ENCODE measurements around the gene ECEL1. TPM values are rescaled to one million over a fixed set of nuclear protein-coding genes. Genes with fewer than 3 reads are reported as not detected.
"Not testable (repeated sequence)": the region's sequence is repeated elsewhere in the genome, so short reads cannot be mapped to it uniquely, and the experiment has no call there.

The ECEL1 gene, protein sequence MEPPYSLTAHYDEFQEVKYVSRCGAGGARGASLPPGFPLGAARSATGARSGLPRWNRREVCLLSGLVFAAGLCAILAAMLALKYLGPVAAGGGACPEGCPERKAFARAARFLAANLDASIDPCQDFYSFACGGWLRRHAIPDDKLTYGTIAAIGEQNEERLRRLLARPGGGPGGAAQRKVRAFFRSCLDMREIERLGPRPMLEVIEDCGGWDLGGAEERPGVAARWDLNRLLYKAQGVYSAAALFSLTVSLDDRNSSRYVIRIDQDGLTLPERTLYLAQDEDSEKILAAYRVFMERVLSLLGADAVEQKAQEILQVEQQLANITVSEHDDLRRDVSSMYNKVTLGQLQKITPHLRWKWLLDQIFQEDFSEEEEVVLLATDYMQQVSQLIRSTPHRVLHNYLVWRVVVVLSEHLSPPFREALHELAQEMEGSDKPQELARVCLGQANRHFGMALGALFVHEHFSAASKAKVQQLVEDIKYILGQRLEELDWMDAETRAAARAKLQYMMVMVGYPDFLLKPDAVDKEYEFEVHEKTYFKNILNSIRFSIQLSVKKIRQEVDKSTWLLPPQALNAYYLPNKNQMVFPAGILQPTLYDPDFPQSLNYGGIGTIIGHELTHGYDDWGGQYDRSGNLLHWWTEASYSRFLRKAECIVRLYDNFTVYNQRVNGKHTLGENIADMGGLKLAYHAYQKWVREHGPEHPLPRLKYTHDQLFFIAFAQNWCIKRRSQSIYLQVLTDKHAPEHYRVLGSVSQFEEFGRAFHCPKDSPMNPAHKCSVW
- total RNA-seq: not detected

DNA sequence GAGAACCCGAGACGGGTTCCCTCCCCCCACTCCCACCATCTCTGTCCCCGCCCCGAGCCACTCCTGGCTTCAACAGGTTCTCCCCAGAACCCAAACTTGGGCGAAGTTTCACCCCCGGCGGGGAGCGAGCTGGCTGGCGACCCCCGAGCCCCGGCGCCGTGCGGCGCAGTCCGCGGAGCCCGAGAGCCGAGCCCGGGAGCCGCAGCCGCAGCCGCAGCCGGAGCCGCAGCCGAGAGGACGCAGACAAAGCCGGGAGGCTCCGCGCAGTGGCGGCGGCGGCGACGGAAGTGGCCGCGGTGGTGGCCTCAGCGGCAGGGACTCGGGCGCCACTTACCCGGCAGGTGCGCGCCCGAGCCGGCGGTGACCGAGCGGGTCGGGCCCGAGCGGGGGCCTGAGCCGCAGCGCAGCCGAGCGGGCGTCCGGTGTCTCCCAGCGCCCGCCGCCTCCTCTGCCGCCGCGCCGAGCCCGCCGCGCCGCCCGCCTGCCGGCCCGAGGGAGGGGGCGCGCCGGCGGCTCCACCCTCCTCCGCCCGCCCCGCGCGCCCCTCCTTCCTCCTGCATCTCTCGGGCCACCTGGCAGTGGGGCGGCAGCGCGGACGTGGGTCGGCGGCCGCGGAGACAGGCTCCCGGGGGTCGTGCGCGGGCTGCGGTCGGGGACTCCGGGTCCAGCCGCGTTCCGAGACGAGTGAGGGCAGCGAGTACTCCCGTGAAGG is at the start of gene ECEL1:
ECEL1 (minus strand) TSS at position 450 of the 712 bp plus-strand sequence. CDS start 1,181 bp downstream, outside the sequence.
- ChIA-PET POLR2A (no interaction called here), CTCF (no interaction called here)
- H3K36me3 Mint-ChIP-seq (ENCODE audit: low read depth): no peaks in the 10 kb centered on the region
- no peak within 1 kb of the TSS for H3K27ac Mint-ChIP-seq
- H3K9me3 Mint-ChIP-seq: no peaks in the 10 kb centered on the region
- H3K27me3 Mint-ChIP-seq: peaks cover 45% of the 10 kb centered on the region
- no peak for DNase-seq
- no peak within 1 kb of the TSS for H3K4me3 Mint-ChIP-seq
- peaks cover 8% of the 10 kb centered on the region for H3K4me1 Mint-ChIP-seq

DNA sequence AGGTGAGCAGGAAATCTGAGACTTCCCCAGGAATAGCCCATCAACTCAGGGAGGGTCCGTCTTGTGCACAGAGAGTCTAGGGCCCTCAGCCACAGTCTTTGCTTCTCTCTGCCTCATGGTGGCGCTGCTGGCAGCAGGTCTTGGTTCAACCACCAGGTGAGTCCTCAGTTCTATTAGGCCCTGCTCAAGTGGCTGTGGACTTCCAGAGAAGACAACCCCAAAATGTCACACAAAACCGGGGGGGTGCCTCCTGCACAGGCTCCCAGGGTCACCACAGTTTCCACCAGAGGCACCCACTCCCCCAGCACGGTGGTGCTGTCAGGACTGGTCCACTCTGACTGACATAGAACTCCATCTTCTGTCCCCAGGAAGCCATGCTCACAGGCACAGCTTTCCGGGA is 49.4 kb upstream of the ECEL1 start:
- ChIA-PET POLR2A (interaction anchor here (1.2 kb wide), 1 partner anchor 12 kb away, joined by 5 read pairs; no protein-coding TSS in a partner anchor), CTCF (interaction anchor here (0.9 kb wide), 1 partner anchor 42 kb away, joined by 3 read pairs; no protein-coding TSS in a partner anchor)
- Mint-ChIP-seq H3K27ac (no peak overlapping the region), H3K36me3 (ENCODE audit: low read depth) (no peaks in the 10 kb centered on the region), H3K4me1 (peaks cover 2% of the 10 kb centered on the region), H3K4me3 (no peak overlapping the region), H3K27me3 (peaks cover 10% of the 10 kb centered on the region), H3K9me3 (no peaks in the 10 kb centered on the region)
- no peak for DNase-seq

DNA sequence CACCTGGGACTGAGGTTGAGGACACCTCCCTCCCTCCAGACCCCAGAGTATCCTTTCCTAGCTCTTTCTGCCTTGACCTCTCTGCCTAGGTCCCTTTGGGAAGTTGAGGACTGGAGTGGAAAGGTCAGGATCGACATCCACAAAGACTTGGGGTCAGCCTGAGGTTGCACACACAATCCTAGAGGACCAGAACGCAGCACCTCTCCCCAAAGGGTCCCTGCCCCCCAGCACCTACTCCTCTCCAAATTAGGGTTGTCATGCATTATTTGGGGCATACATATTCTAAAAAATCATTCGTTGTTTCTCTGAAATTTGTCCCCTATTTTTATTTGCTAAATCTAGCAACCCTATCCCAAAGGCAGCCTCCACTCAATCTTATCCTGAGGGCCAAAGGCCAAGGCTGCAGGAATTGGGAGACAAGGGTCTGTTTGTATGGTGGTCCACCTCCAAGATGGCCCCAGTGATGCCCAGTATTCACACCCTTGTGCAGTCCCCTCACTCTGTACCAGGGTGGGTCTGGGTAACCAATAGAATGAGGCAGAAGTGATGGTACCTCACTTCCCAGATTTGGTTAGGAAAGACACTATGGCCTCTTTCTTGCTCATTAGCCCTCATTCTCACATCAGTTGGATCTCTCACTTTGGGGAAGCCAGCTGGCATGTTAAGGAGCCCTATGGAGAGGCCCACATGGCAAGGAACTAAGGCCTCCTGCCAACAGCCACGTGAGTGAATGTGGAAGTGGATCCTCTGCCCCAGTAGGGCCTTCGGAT is 48.3 kb upstream of the ECEL1 start:
- POLR2A ChIA-PET: no interaction called here
- H3K4me3 Mint-ChIP-seq: no peak overlapping the region
- H3K36me3 Mint-ChIP-seq (ENCODE audit: low read depth): no peaks in the 10 kb centered on the region
- H3K27me3 Mint-ChIP-seq: peaks cover 10% of the 10 kb centered on the region
- no peak overlapping the region for H3K27ac Mint-ChIP-seq
- H3K9me3 Mint-ChIP-seq: no peaks in the 10 kb centered on the region
- H3K4me1 Mint-ChIP-seq: peaks cover 2% of the 10 kb centered on the region
- CTCF ChIA-PET: no interaction called here
- no peak for DNase-seq

DNA sequence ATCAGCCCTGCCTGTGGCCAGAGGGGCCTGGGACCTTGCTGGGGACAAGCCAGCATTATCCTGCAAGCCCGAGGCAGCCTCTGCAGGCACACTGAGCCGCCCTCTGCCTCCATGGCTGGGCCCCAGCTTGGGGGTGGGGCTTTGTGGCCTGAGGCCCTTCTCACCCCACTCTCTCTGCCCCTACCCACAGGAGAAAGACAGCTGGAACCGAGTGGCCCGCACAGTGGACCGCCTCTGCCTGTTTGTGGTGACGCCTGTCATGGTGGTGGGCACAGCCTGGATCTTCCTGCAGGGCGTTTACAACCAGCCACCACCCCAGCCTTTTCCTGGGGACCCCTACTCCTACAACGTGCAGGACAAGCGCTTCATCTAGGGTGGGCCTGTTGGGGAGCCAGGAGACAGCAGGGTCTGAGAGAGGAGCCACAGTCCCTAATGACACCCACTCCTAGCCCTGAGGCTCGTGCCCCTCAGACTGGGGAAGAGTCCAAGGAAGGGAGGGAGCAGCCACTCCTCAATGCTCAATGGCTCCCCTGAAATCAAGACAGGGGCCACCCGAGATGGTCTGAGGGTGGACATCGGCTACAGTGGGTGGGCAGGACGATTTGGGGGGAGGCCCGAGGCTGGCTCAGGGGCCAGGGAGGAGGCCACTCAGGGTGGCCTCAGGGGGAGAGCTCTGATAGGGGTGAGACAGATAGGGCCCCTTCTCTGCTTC is 47.5 kb upstream of the ECEL1 start:
- no peak overlapping the region for H3K27ac Mint-ChIP-seq
- POLR2A ChIA-PET: no interaction called here

DNA sequence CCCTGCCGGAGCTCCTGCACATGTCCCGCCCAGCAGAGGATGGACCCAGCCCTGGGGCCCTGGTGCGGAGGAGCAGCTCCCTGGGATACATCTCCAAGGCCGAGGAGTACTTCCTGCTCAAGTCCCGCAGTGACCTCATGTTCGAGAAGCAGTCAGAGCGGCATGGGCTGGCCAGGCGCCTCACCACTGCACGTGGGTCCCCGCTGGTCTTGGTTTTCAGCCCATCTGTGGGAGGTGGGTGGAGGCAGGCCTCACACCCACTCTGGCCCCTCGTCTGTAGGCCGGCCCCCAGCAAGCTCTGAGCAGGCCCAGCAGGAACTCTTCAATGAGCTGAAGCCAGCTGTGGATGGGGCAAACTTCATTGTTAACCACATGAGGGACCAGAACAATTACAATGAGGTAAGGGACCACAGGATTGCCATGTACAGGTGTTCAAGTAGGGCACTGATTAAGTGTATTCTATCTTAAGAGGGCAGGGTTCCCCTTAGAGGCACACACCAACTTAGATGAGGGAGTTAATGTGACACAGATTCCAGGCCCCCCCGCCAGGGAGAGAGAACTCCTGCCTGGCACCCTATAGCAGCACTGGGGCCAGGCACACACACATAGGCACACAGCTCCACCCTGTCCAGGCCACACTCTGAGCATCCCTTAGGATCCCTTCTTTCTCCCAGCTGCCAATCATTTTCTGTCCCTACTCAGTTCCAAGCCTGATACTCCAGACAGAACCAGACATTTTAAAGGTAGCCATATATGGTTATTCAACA is 46.5 kb upstream of the ECEL1 start:
- no peak for DNase-seq
- H3K4me3 Mint-ChIP-seq: no peak overlapping the region
- CTCF ChIA-PET: no interaction called here
- no peaks in the 10 kb centered on the region for H3K9me3 Mint-ChIP-seq
- H3K36me3 Mint-ChIP-seq (ENCODE audit: low read depth): no peaks in the 10 kb centered on the region
- peaks cover 10% of the 10 kb centered on the region for H3K27me3 Mint-ChIP-seq
- H3K4me1 Mint-ChIP-seq: peaks cover 4% of the 10 kb centered on the region
- no peak overlapping the region for H3K27ac Mint-ChIP-seq
- POLR2A ChIA-PET: no interaction called here

More for the DNA sequence above, 47.5 kb upstream of the ECEL1 start:
- Mint-ChIP-seq H3K4me1 (peaks cover 2% of the 10 kb centered on the region), H3K9me3 (no peaks in the 10 kb centered on the region), H3K4me3 (no peak overlapping the region), H3K27me3 (peaks cover 10% of the 10 kb centered on the region), H3K36me3 (ENCODE audit: low read depth) (no peaks in the 10 kb centered on the region)
- no peak for DNase-seq
- CTCF ChIA-PET: no interaction called here

DNA sequence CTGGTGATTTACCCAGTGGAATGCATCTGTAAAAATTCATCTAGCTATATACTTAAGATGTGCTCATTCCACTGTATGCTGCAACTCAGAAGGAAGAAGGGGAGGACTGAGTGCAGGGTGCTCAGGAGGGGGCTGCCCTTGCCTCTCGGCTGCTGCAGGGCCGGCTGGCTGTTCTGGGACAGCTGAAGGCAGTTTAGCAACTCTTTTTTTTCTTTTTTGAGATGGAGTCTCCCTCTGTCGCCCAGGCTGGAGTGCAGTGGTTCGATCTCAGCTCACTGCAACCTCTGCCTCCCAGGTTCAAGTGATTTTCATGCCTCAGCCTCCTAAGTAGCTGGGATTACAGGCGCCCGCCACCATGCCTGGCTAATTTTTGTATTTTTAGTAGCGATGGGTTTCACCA is 45.2 kb upstream of the ECEL1 start:
- H3K4me3 Mint-ChIP-seq; H3K9me3 Mint-ChIP-seq; CTCF ChIA-PET; DNase-seq; POLR2A ChIA-PET; H3K27ac Mint-ChIP-seq; H3K36me3 Mint-ChIP-seq (ENCODE audit: low read depth): not testable (repeated sequence)
- Mint-ChIP-seq H3K27me3 (peaks cover 13% of the 10 kb centered on the region), H3K4me1 (peaks cover 11% of the 10 kb centered on the region)

DNA sequence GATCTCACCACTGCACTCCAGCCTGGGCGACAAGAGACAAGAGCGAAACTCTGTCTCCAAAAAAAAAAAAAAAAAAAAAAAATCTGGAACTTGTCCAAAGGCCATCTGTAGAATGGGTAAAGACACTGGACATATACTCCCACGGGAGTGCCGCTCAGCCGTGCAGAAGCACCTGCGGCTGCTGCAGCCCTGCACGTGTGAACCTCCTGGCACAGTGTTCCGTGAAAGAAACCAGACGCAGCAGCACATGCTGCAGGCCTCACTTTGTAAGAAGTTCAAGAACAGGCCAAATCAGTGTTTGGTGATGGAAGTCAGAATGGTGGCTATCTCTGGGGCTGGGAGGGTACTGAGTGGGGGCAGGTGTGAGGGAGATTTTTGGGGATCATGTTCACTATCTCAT is 44.8 kb upstream of the ECEL1 start:
- POLR2A ChIA-PET: interaction anchor here (1.1 kb wide), 1 partner anchor 18 kb away, joined by 4 read pairs; the partner anchor contains the start of genes EIF4E2 and TIGD1
- no peaks in the 10 kb centered on the region for H3K9me3 Mint-ChIP-seq
- DNase-seq: no peak
- H3K36me3 Mint-ChIP-seq (ENCODE audit: low read depth): no peaks in the 10 kb centered on the region
- H3K4me3 Mint-ChIP-seq: no peak overlapping the region
- CTCF ChIA-PET: interaction anchor here (0.7 kb wide), 1 partner anchor 223 kb away, joined by 3 read pairs; no protein-coding TSS in a partner anchor
- peaks cover 15% of the 10 kb centered on the region for H3K27me3 Mint-ChIP-seq
- peaks cover 11% of the 10 kb centered on the region for H3K4me1 Mint-ChIP-seq
- H3K27ac Mint-ChIP-seq: no peak overlapping the region

DNA sequence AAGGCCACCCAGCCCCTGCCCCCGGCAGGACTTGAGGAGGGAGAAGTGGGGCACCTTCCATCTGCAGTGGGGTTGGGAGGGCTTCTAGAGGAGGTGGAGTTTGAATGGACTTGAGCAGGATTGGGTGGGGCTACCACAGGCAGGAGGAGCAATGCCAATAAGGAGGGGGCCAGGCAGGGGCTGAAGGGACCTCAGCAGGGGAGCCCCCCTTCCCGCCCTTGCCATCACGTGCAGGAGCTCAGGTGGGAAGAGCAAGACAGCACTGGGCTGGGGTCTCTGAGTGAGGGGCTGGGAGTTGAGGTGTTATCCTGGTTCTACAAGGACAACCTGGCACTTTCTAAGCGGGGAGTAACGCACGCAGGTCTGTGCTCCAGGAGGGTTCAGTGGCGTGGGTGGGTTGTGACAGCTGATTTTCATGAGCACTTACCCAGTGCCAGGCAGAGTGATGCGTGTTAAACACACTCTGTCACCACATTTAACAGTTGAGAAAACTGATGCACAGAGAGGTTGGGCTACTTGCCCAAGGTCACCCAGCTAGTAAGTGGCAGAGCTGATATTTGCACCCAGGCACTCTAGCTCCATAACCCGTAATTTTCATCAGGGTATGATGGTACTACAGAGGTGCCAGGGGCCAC is 43.1 kb upstream of the ECEL1 start:
- no peaks in the 10 kb centered on the region for H3K9me3 Mint-ChIP-seq
- ChIA-PET CTCF (no interaction called here), POLR2A (interaction anchor here (0.7 kb wide), 1 partner anchor 20 kb away, joined by 3 read pairs; the partner anchor contains the start of genes EIF4E2 and TIGD1)
- H3K4me3 Mint-ChIP-seq: no peak overlapping the region
- H3K27me3 Mint-ChIP-seq: peaks cover 19% of the 10 kb centered on the region
- peaks cover 11% of the 10 kb centered on the region for H3K4me1 Mint-ChIP-seq
- no peak for DNase-seq
- no peak overlapping the region for H3K27ac Mint-ChIP-seq
- H3K36me3 Mint-ChIP-seq (ENCODE audit: low read depth): no peaks in the 10 kb centered on the region

DNA sequence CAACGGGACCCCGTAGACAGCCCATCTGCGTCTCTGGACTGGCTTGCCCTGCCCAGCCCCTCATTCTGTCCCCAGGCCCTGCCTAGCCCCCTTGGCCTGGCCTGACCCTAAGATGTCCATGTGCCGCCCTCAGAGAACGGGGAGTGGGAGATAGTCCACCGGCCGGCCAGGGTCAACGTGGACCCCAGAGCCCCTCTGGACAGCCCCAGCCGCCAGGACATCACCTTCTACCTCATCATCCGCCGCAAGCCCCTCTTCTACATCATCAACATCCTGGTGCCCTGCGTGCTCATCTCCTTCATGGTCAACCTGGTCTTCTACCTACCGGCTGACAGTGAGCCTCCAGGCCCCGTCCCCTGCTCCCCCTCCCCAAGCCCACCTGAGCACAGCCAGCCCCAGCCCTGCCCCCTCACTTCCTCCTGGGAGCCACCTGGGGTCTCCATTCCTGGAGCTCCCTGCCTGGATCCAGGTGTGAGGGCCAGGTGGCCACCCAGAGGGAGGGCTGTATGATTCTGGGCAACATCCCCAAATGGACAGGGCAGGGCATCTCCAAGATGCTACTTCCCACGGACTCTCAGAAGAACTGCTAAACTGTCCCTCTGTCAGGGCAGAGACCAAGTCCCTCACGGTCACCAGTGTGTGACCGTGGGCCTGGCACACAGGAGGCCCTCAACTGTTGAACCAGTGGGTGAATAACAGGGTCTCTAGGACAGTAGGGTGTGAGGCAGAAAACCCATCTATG is 42.3 kb upstream of the ECEL1 start:
- peaks cover 11% of the 10 kb centered on the region for H3K4me1 Mint-ChIP-seq
- peaks cover 19% of the 10 kb centered on the region for H3K27me3 Mint-ChIP-seq
- no peak overlapping the region for H3K4me3 Mint-ChIP-seq
- POLR2A ChIA-PET: interaction anchor here (0.7 kb wide), 1 partner anchor 21 kb away, joined by 3 read pairs; the partner anchor contains the start of genes EIF4E2 and TIGD1
- DNase-seq: no peak
- CTCF ChIA-PET: no interaction called here
- no peaks in the 10 kb centered on the region for H3K9me3 Mint-ChIP-seq
- H3K36me3 Mint-ChIP-seq (ENCODE audit: low read depth): no peaks in the 10 kb centered on the region
- no peak overlapping the region for H3K27ac Mint-ChIP-seq

DNA sequence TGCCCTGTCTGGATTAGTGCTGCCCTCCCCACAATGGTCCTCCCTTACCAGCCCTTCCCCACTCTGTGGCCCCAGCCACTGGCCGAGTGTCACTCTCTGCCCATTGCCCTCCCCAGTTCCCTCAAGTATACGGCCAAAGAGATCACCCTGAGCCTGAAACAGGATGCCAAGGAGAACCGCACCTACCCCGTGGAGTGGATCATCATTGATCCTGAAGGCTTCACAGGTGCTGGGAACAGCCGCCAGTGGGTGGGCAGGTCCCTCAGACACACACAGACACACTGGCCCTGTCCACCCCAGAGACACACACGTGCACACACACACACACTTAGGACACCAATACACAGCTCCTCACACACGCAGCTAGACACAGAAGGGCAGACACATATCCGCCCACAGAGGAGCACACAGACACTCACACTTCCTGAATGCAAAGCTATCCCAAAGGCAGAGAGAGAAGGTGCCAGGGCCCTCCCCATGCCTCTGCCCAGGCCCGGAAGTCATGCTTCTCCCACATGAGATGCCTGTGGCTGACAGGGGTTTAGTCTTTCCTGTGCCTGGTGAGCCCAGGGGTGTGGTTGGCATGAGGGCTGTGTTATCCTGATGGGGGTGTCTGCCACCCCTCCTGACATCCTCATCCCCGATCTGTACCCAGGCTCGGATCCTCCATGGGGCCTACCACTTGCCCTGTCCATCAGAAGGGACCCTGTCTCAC is 41.3 kb upstream of the ECEL1 start:
- POLR2A ChIA-PET: interaction anchor here (0.8 to 1.0 kb wide), 2 partner anchors 22 to 822 kb away, joined by 3 read pairs; no protein-coding TSS in a partner anchor
- CTCF ChIA-PET: no interaction called here
- no peaks in the 10 kb centered on the region for H3K9me3 Mint-ChIP-seq
- peaks cover 15% of the 10 kb centered on the region for H3K4me1 Mint-ChIP-seq
- no peak overlapping the region for H3K27ac Mint-ChIP-seq
- no peaks in the 10 kb centered on the region for H3K36me3 Mint-ChIP-seq (ENCODE audit: low read depth)
- peaks cover 27% of the 10 kb centered on the region for H3K27me3 Mint-ChIP-seq
- H3K4me3 Mint-ChIP-seq: no peak overlapping the region
- no peak for DNase-seq

Data from activated CD4-positive, alpha-beta memory T cell treated with anti-CD3 and anti-CD28 coated beads, Interleukin-2, amount 10 ng/mL, durations not matched to agents 7 days and 5 days (primary cell).